Activated CD8-positive, alpha-beta T cell treated with anti-CD3 and anti-CD28 coated beads for 36 hours (primary cell): ENCODE results near the gene ORMDL3. TPM values are rescaled to one million over a fixed set of nuclear protein-coding genes. Genes with fewer than 3 reads are reported as not detected.

Experiments used
- ATAC-seq: fragments of 200-7000 bp; cut with Tn5 transposase; one replicate; pipeline ENCODE4 v1.10.0; 2021; ENCODE audit warnings: mild to moderate bottlenecking, moderate library complexity
- CTCF ChIA-PET: fragments of 350-600 bp; sonication (Branson Sonifier 250); formaldehyde crosslinking; loops from one replicate; lab custom pipeline; 2021; ENCODE audit warnings: antibody characterized with exemption; lab: Charles Lee
- POLR2A ChIA-PET: fragments of 350-600 bp; sonication (Branson Sonifier 250); formaldehyde crosslinking; loops from one replicate; lab custom pipeline; 2021; ENCODE audit warnings: antibody characterized with exemption; lab: Charles Lee
- DNase-seq: peaks from one replicate; pipeline ENCODE4 v3.0.0-alpha.2; 2020
- H3K27ac Mint-ChIP-seq: one replicate; pipeline ENCODE4 v1.8.0; 2021; ENCODE audit warnings: mild to moderate bottlenecking, mixed read lengths
- H3K27me3 Mint-ChIP-seq: one replicate; pipeline ENCODE4 v1.8.0; 2021; ENCODE audit warnings: mixed read lengths
- H3K36me3 Mint-ChIP-seq: one replicate; pipeline ENCODE4 v1.8.0; 2021; ENCODE audit warnings: low read depth, mixed read lengths
- H3K4me1 Mint-ChIP-seq: one replicate; pipeline ENCODE4 v1.8.0; 2021; ENCODE audit warnings: low read depth, mixed read lengths
- H3K4me3 Mint-ChIP-seq: one replicate; pipeline ENCODE4 v1.8.0; 2021; ENCODE audit warnings: mild to moderate bottlenecking, moderate library complexity, mixed read lengths
- H3K9me3 Mint-ChIP-seq: one replicate; pipeline ENCODE4 v1.8.0; 2021; ENCODE audit warnings: mixed read lengths
- intact Hi-C: fragments of 100-400 bp; cut with micrococcal nuclease; formaldehyde crosslinking; loops from one replicate; pipeline ENCODE4 v1.10.0; 2022
- total RNA-seq, 2 experiments: library from RNA; stranded (reverse); gene quantifications; one replicate each; pipeline ENCODE4 v1.2.3, GENCODE V29; 2021
- TF ChIP-seq, protein P1 (sequence below): fragments of 200-600 bp; IDR thresholded peaks from one replicate; pipeline ENCODE4 v1.8.0; 2022; ENCODE audit warnings: antibody characterized with exemption, mild to moderate bottlenecking

The ORMDL3 gene
- total RNA-seq, 2 experiments from 2014 or later, result 78.8 to 80.5 TPM

GRCh38 chr17:39933912-39934311 lies 6.5 kb upstream of the ORMDL3 start:
- peaks cover 9% of the 10 kb centered on the region for H3K4me1 Mint-ChIP-seq
- no peaks in the 10 kb centered on the region for H3K9me3 Mint-ChIP-seq
- no peak overlapping the region for H3K4me3 Mint-ChIP-seq
- no peak overlapping the region for H3K27ac Mint-ChIP-seq
- H3K27me3 Mint-ChIP-seq, result no peaks in the 10 kb centered on the region
- H3K36me3 Mint-ChIP-seq, result no peaks in the 10 kb centered on the region
- intact Hi-C loops, result no loop called here
- POLR2A ChIA-PET, result no interaction called here
- TF ChIP-seq, protein P1, sequence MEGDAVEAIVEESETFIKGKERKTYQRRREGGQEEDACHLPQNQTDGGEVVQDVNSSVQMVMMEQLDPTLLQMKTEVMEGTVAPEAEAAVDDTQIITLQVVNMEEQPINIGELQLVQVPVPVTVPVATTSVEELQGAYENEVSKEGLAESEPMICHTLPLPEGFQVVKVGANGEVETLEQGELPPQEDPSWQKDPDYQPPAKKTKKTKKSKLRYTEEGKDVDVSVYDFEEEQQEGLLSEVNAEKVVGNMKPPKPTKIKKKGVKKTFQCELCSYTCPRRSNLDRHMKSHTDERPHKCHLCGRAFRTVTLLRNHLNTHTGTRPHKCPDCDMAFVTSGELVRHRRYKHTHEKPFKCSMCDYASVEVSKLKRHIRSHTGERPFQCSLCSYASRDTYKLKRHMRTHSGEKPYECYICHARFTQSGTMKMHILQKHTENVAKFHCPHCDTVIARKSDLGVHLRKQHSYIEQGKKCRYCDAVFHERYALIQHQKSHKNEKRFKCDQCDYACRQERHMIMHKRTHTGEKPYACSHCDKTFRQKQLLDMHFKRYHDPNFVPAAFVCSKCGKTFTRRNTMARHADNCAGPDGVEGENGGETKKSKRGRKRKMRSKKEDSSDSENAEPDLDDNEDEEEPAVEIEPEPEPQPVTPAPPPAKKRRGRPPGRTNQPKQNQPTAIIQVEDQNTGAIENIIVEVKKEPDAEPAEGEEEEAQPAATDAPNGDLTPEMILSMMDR, result no peak
- DNase-seq (no peak), ATAC-seq (no peak)
- CTCF ChIA-PET, result no interaction called here

- TF ChIP-seq, protein P1, result no peak
- peaks cover 28% of the 10 kb centered on the region for H3K4me1 Mint-ChIP-seq
- POLR2A ChIA-PET, result interaction anchor here (1.0 kb wide), 1 partner anchor 14 kb away, joined by 3 read pairs; no protein-coding TSS in a partner anchor
- CTCF ChIA-PET, result interaction anchor here (1.0 to 1.6 kb wide), 4 partner anchors 9 to 308 kb away, joined by 3 to 5 read pairs (median 4); no protein-coding TSS in a partner anchor
- peaks cover 6% of the 10 kb centered on the region for H3K36me3 Mint-ChIP-seq
- no peak overlapping the region for H3K27ac Mint-ChIP-seq
- H3K27me3 Mint-ChIP-seq, result no peaks in the 10 kb centered on the region
- DNase-seq (no peak), ATAC-seq (no peak)
- no peak overlapping the region for H3K4me3 Mint-ChIP-seq
- intact Hi-C loops, result loop anchor here (5.0 kb wide), 1 partner anchor 173 kb away; no protein-coding TSS in a partner anchor
- H3K9me3 Mint-ChIP-seq, result no peaks in the 10 kb centered on the region
These were observed 2.4 kb upstream of the ORMDL3 start for GRCh38 chr17:39929646-39930407.

GRCh38 chr17:39928858-39929645 lies 1.7 kb upstream of the ORMDL3 start:
- Mint-ChIP-seq H3K4me1 (peaks cover 36% of the 10 kb centered on the region), H3K4me3 (no peak overlapping the region), H3K27ac (peak overlapping the region; percentile 62), H3K27me3 (no peaks in the 10 kb centered on the region), H3K9me3 (no peaks in the 10 kb centered on the region), H3K36me3 (peaks cover 14% of the 10 kb centered on the region)
- intact Hi-C loops, result loop anchor here (5.0 kb wide), 1 partner anchor 172 kb away; no protein-coding TSS in a partner anchor
- DNase-seq, result no peak
- ChIA-PET POLR2A (interaction anchor here (1.0 kb wide), 3 partner anchors 11 to 65 kb away, joined by 3 to 4 read pairs (median 3); partner anchors contain the start of gene IKZF3), CTCF (interaction anchor here (1.0 to 1.6 kb wide), 5 partner anchors 10 to 307 kb away, joined by 3 to 5 read pairs (median 3); no protein-coding TSS in a partner anchor)
- peak; percentile 2 for ATAC-seq
- TF ChIP-seq, protein P1, result no peak

DNA sequence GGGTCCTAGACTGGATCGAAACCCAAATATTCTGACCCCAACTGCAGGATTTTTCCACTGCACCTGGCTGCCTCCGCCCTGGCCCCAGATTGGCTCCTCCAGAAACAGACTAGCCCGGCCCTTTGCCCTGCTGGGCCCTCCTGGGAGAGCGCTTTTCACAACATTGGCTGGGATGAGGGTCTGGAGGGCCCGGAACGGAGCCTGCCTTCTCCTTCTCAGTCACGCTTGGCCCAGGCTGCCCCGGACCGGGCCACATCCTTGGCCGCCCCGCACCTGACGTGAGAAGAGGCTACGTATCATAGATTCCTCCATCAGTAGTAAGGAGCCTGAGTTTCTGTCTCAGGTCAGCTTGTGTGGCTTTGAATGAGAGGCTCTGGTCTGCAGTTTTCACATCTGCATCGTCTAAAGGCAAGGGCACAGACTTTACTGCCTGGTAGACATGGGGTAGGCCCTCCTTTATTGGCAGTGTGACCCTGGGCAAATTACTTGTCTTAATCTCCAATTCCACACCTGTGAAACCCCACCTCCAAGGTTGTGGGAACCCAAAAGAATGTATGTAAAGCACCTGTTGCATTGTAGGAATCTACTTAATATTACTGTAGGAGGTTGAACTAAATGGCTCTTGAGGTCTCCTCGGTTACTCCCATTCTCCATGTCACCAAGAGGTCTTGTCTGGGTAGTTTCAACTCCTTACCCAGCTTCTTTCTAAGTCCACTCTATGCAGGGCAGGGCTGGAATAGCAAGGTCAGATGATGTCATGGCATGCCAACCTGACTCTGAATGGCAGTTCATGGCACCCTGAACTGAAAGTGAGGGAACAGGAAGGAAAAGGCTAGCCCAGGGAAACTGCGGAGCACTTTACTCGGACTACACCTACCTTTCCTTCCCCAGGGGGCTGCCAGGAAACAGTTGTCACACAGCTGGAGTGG lies 792 bp upstream of the ORMDL3 start:
- ChIA-PET POLR2A (interaction anchor here (1.0 to 1.9 kb wide), 4 partner anchors 10 to 64 kb away, joined by 3 to 5 read pairs (median 4); partner anchors contain the start of gene IKZF3), CTCF (interaction anchor here (1.0 to 2.6 kb wide), 4 partner anchors 30 to 307 kb away, joined by 3 to 6 read pairs (median 5); no protein-coding TSS in a partner anchor)
- H3K36me3 Mint-ChIP-seq, result peaks cover 20% of the 10 kb centered on the region
- ATAC-seq (no peak), DNase-seq (no peak)
- peak overlapping the region; percentile 94 for H3K4me3 Mint-ChIP-seq
- H3K27ac Mint-ChIP-seq, result peak overlapping the region; percentile 87
- TF ChIP-seq, protein P1, result no peak
- no peaks in the 10 kb centered on the region for H3K27me3 Mint-ChIP-seq
- H3K9me3 Mint-ChIP-seq, result no peaks in the 10 kb centered on the region
- peaks cover 43% of the 10 kb centered on the region for H3K4me1 Mint-ChIP-seq
- intact Hi-C loops, result loop anchor here (5.0 kb wide), 1 partner anchor 171 kb away; no protein-coding TSS in a partner anchor
